HepG2 (cell line): ENCODE measurements around the gene ZNF112. TPM values are rescaled to one million over a fixed set of nuclear protein-coding genes. Genes with fewer than 3 reads are reported as not detected.
A peak's percentile ranks its signal among the peaks of the same experiment; 100 is the strongest.

ENCODE experiments used
- ARID2 ChIP-seq: sonication (generic); formaldehyde crosslinking; IDR thresholded peaks from 2 replicates; pipeline ENCODE4 v1.8.1; 2022; ENCODE audit warnings: mild to moderate bottlenecking, missing genetic modification reagents, borderline replicate concordance
- BRF2 ChIP-seq: sonication (generic); formaldehyde crosslinking; IDR thresholded peaks from 2 replicates; pipeline ENCODE4 v1.8.1; 2022; ENCODE audit warnings: mild to moderate bottlenecking, missing genetic modification reagents
- CENPX ChIP-seq: sonication (generic); formaldehyde crosslinking; IDR thresholded peaks from 2 replicates; pipeline ENCODE4 v1.9.0; 2021; ENCODE audit warnings: mild to moderate bottlenecking, missing genetic modification reagents, moderate library complexity
- CREB1 ChIP-seq, 2 experiments: fragments of 450-650 bp in 1 of 2; IDR thresholded peaks; 2 replicates each; pipeline ENCODE4 v1.6.1; 2016 to 2017; ENCODE audit warnings: control low read depth in 1 of 2, mild to moderate bottlenecking in 1 of 2, missing compliant biosample characterization in 1 of 2, missing genetic modification characterization in 1 of 2
- FOXP4 ChIP-seq: sonication (generic); formaldehyde crosslinking; IDR thresholded peaks from 2 replicates; pipeline ENCODE4 v1.4.0; 2020; ENCODE audit warnings: missing genetic modification reagents
- GMEB1 ChIP-seq: sonication (generic); formaldehyde crosslinking; IDR thresholded peaks from 2 replicates; pipeline ENCODE4 v1.5.1; 2020; ENCODE audit warnings: missing genetic modification reagents, mild to moderate bottlenecking, borderline replicate concordance
- GPBP1L1 ChIP-seq: sonication (generic); formaldehyde crosslinking; IDR thresholded peaks from 2 replicates; pipeline ENCODE4 v1.5.0; 2020; ENCODE audit warnings: mild to moderate bottlenecking, missing genetic modification reagents
- HIVEP1 ChIP-seq: sonication (generic); formaldehyde crosslinking; IDR thresholded peaks from 2 replicates; pipeline ENCODE4 v1.4.0; 2020; ENCODE audit warnings: mild to moderate bottlenecking, missing genetic modification reagents
- LBX2 ChIP-seq: sonication (generic); formaldehyde crosslinking; IDR thresholded peaks from 2 replicates; pipeline ENCODE4 v1.5.0; 2020; ENCODE audit warnings: missing genetic modification reagents, mild to moderate bottlenecking, borderline replicate concordance
- MEIS1 ChIP-seq: sonication (generic); formaldehyde crosslinking; IDR thresholded peaks from 2 replicates; pipeline ENCODE4 v1.9.0; 2021; ENCODE audit warnings: mild to moderate bottlenecking, missing genetic modification reagents, moderate library complexity, borderline replicate concordance
- NCOA5 ChIP-seq: sonication (generic); formaldehyde crosslinking; IDR thresholded peaks from 2 replicates; pipeline ENCODE4 v1.4.0; 2020; ENCODE audit warnings: missing genetic modification reagents
- NFE2L1 ChIP-seq: sonication (generic); formaldehyde crosslinking; IDR thresholded peaks from 2 replicates; pipeline ENCODE4 v1.4.0; 2020; ENCODE audit warnings: missing genetic modification reagents, mild to moderate bottlenecking, borderline replicate concordance
- NRL ChIP-seq: sonication (generic); formaldehyde crosslinking; IDR thresholded peaks from 2 replicates; pipeline ENCODE4 v1.5.0; 2020; ENCODE audit warnings: missing genetic modification reagents, mild to moderate bottlenecking, moderate library complexity, borderline replicate concordance
- RAD51 ChIP-seq: fragments of 450-650 bp; IDR thresholded peaks from 2 replicates; pipeline ENCODE4 v1.6.1; 2016; ENCODE audit warnings: borderline replicate concordance
- REL ChIP-seq: sonication (generic); formaldehyde crosslinking; conservative IDR thresholded peaks from 2 replicates; pipeline ENCODE4 v1.8.0; 2022; ENCODE audit warnings: mild to moderate bottlenecking, missing genetic modification reagents, moderate library complexity
- SALL2 ChIP-seq: sonication (generic); formaldehyde crosslinking; IDR thresholded peaks from 2 replicates; pipeline ENCODE4 v1.8.1; 2023; ENCODE audit warnings: mild to moderate bottlenecking, missing genetic modification reagents, inconsistent platforms
- YY1 ChIP-seq: IDR thresholded peaks from 2 replicates; pipeline ENCODE4 v1.6.1; 2011; ENCODE audit warnings: low read length, low read depth, moderate library complexity, mild to moderate bottlenecking; ENCODE audit not compliant: insufficient read depth, insufficient replicate concordance
- ZBTB39 ChIP-seq: sonication (generic); formaldehyde crosslinking; IDR thresholded peaks from 2 replicates; pipeline ENCODE4 v1.5.0; 2020; ENCODE audit warnings: missing genetic modification reagents
- ZNF33B ChIP-seq: sonication (generic); formaldehyde crosslinking; IDR thresholded peaks from 2 replicates; pipeline ENCODE4 v1.5.1; 2020; ENCODE audit warnings: mild to moderate bottlenecking, missing genetic modification reagents
- ZNF558 ChIP-seq: sonication (generic); formaldehyde crosslinking; IDR thresholded peaks from 2 replicates; pipeline ENCODE4 v1.9.0; 2022; ENCODE audit warnings: mild to moderate bottlenecking, missing genetic modification reagents, borderline replicate concordance
- ZNF792 ChIP-seq: IDR thresholded peaks from 2 replicates; pipeline ENCODE4 v1.6.1; 2016
- polyA plus RNA-seq, 8 experiments: library from polyadenylated mRNA; depleted of rRNA in 3 of 8; stranded (reverse) in 7 of 8; unstranded in 1 of 8; fragments of >200 nt; fragmentation: Illumina TruSeq in 4 of 8; extraction: Trizol in 4 of 8; gene quantifications; 2 replicates each; pipeline versions ENCODE4 v1.2.1 to v1.2.3, GENCODE V29; 2011 to 2016; ENCODE audit warnings: low read depth in 4 of 8, missing spikeins in 1 of 8, mixed read lengths in 1 of 8; ENCODE audit not compliant: insufficient read depth in 1 of 8
- total RNA-seq, 5 experiments: library from RNA; depleted of rRNA; stranded (reverse); fragments of >200 nt; fragmentation: Illumina TruSeq; extraction: Trizol; gene quantifications; 2 replicates each; pipeline ENCODE4 v1.2.3, GENCODE V29; 2016; ENCODE audit warnings: low read depth in 1 of 5

Gene ZNF112
- total and polyA plus RNA-seq, 2 of the 13 experiments (the other 11 are each of a cell fraction or from before 2014, with no cell fraction given), result 1.8 to 3.6 TPM

- no peak for TF ChIP-seq ZBTB39 (CRISPR knock-in tag)
- no peak for TF ChIP-seq NCOA5 (CRISPR knock-in tag)
- TF ChIP-seq FOXP4 (CRISPR knock-in tag), result no peak
- TF ChIP-seq NRL (CRISPR knock-in tag), result 0 out of 2 replicates have a peak, but pooled peaks have one; percentile 43
- 0 out of 2 replicates have a peak, but pooled peaks have one; percentile 49 for TF ChIP-seq NFE2L1 (CRISPR knock-in tag)
- TF ChIP-seq ARID2 (CRISPR knock-in tag), result 0 out of 2 replicates have a peak, but pooled peaks have one; percentile 45
- no peak for TF ChIP-seq CREB1 (IDR thresholded peaks at IDR 0.05)
- TF ChIP-seq CREB1 (CRISPR knock-in tag; IDR thresholded peaks at IDR 0.05), result peak; percentile 72
- peak; percentile 77; the same call in 1 of the 2 replicates for TF ChIP-seq LBX2 (CRISPR knock-in tag)
- peak; percentile 31 for TF ChIP-seq YY1
- no peak for TF ChIP-seq REL (CRISPR knock-in tag)
- TF ChIP-seq SALL2, result peak; percentile 48; the same call in 1 of the 2 replicates
- TF ChIP-seq HIVEP1, result peak; percentile 54; the same call in 1 of the 2 replicates
- no peak for TF ChIP-seq BRF2 (CRISPR knock-in tag)
- TF ChIP-seq CENPX (CRISPR knock-in tag), result no peak
- TF ChIP-seq GMEB1 (CRISPR knock-in tag), result peak; percentile 72
- no peak for TF ChIP-seq ZNF33B (CRISPR knock-in tag)
- no peak for TF ChIP-seq RAD51
- no peak for TF ChIP-seq MEIS1 (CRISPR knock-in tag)
- TF ChIP-seq GPBP1L1, result no peak
- TF ChIP-seq ZNF558 (CRISPR knock-in tag), result no peak
- TF ChIP-seq ZNF792, result no peak
These were observed 51.8 kb downstream of the ZNF112 start, which contains the start of gene ZNF235 (continued) for GRCh38 chr19:44304659-44305193.
